ENCODE results near the gene IL4R.

IL4R gene

DNA sequence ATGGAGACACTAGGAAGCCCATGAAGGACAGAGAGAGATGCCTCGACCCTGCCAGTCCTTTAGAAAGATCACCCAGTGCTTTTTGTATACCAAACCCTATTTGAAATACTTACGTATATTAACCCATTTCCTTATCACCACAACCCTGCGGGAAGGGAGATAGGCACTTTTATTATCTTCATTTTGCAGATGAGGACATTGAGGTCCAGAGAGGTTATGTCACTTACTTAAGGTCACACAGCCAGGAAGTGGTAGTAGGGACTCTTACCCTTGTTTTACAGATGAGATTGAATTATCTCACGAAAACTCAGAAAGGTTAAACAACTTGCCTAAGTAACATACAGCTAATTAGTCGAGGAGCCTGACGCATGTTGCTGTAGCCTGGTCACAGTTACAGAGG, 38.2 kb downstream of the IL4R start:
- peaks cover 37% of the 10 kb centered on the region for H3K4me1 Mint-ChIP-seq (ENCODE audit: low read depth)
- H3K4me3 Mint-ChIP-seq: no peak overlapping the region
- peak overlapping the region; percentile 40 for H3K27ac Mint-ChIP-seq
- peaks cover 100% of the 10 kb centered on the region for H3K36me3 Mint-ChIP-seq (ENCODE audit: low read depth)
- no peaks in the 10 kb centered on the region for H3K9me3 Mint-ChIP-seq
- intact Hi-C loops (cut with micrococcal nuclease): loop anchor here (5.0 kb wide), 1 partner anchor 115 kb away; no protein-coding TSS in a partner anchor
- no peaks in the 10 kb centered on the region for H3K27me3 Mint-ChIP-seq

DNA sequence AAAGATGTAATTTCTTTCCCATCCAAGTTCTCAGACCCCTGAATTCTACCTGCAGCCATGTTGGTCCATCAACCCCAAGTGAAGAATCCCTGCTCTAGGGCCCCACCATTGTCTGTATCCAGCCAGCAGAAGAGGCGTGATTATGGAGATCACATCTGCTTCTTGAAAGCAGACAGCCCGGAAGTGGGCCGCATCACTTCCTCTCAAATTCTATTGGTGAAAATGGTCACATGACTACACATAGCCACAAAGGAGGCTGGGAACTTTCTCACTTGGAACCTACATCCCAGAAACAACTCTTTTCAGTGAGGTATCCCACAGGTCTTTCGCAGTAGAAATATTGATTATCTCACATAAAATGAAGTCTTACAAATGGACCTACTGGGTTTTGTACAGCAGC, 40.1 kb downstream of the IL4R start:
- Mint-ChIP-seq H3K9me3 (peaks cover 4% of the 10 kb centered on the region), H3K36me3 (ENCODE audit: low read depth) (peaks cover 100% of the 10 kb centered on the region), H3K4me1 (ENCODE audit: low read depth) (peaks cover 19% of the 10 kb centered on the region), H3K27ac (no peak overlapping the region), H3K27me3 (no peaks in the 10 kb centered on the region), H3K4me3 (no peak overlapping the region)
- intact Hi-C loops (cut with micrococcal nuclease): loop anchor here (5.0 kb wide), 1 partner anchor 117 kb away; no protein-coding TSS in a partner anchor

DNA sequence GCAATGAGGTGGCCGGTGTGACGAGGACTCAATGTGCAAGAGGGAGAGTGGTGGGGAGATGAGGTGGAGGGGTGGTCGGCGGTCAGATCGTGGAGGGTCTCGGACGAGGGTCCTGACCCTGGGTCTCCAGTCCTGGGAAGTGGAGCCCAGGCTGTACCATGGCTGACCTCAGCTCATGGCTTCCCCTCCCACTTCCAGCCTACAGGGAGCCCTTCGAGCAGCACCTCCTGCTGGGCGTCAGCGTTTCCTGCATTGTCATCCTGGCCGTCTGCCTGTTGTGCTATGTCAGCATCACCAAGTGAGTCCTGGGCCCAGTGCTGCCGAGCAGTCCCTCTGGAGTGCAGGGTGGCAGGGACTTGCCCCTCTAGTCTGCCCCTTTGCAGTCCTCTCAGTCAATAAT, 41.8 kb downstream of the IL4R start:
- H3K4me1 Mint-ChIP-seq (ENCODE audit: low read depth): peaks cover 13% of the 10 kb centered on the region
- intact Hi-C loops (cut with micrococcal nuclease): no loop called here
- peaks cover 100% of the 10 kb centered on the region for H3K36me3 Mint-ChIP-seq (ENCODE audit: low read depth)
- peaks cover 8% of the 10 kb centered on the region for H3K9me3 Mint-ChIP-seq
- peak overlapping the region; percentile 22 for H3K27ac Mint-ChIP-seq
- H3K4me3 Mint-ChIP-seq: no peak overlapping the region
- no peaks in the 10 kb centered on the region for H3K27me3 Mint-ChIP-seq

DNA sequence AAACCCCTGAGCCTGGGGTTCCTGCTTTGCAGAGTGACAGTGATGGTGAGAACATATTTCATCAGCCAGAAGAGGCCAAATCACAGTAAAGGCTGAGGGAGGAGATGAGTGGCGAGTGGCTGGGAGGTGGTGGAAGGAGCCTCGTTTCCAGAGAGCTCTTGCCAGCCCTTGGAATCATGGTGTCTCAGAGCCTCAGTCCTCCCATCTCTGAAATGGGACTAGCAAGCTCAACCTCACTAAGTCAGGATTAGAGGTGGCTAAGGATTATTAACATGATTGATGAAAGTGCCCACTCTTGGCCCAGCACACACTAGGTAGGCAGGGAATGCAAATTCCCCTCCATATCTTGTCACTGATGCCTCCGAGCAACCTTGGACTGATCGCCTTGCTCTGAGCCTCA, 43.0 kb downstream of the IL4R start:
- peaks cover 8% of the 10 kb centered on the region for H3K9me3 Mint-ChIP-seq
- no peak overlapping the region for H3K27ac Mint-ChIP-seq
- H3K4me1 Mint-ChIP-seq (ENCODE audit: low read depth): peaks cover 13% of the 10 kb centered on the region
- no peaks in the 10 kb centered on the region for H3K27me3 Mint-ChIP-seq
- H3K36me3 Mint-ChIP-seq (ENCODE audit: low read depth): peaks cover 100% of the 10 kb centered on the region
- H3K4me3 Mint-ChIP-seq: no peak overlapping the region
- intact Hi-C loops (cut with micrococcal nuclease): no loop called here

DNA sequence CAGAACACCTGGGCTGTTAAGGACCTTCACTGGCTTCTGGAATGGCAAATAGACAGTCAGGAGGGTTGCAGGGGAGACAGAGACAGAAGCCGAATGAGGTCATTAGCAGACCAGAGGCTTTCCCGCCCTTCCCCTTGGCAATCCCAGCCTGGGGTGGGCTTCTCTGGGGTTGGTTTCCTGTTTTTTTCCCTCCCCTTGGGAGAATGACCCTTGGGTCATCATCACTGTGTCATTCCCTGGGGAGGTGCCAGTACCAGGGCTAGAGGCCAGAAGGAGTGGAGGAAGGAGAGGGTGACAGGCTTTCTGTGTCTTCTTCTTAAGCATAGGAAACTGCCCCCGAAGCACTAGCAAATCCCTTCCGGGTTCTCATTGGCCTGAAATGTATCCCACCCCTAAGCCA, 45.3 kb downstream of the IL4R start:
- H3K4me1 Mint-ChIP-seq (ENCODE audit: low read depth): peaks cover 23% of the 10 kb centered on the region
- no peaks in the 10 kb centered on the region for H3K27me3 Mint-ChIP-seq
- H3K27ac Mint-ChIP-seq: peak overlapping the region; percentile 24
- intact Hi-C loops (cut with micrococcal nuclease): no loop called here
- peaks cover 8% of the 10 kb centered on the region for H3K9me3 Mint-ChIP-seq
- peaks cover 100% of the 10 kb centered on the region for H3K36me3 Mint-ChIP-seq (ENCODE audit: low read depth)
- no peak overlapping the region for H3K4me3 Mint-ChIP-seq

DNA sequence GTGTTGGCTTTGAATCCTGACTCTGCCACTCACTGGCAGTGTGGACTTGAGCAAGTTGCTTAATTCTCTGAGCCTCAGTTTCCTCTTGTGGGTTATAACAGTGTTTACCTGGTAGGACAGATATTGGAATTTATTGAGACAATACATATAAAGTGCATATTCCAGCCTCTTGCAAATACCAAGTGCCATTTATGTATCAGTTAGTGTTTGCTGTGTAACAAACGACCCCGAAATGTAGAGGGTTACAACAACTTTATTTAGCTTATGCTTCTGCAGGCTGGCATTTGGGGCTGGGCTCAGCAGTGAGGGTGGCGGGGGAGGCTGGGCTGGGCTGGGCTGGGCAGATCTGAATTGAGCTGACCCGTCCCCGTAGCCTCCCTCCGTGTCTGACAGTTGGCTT, 45.8 kb downstream of the IL4R start:
- intact Hi-C loops (cut with micrococcal nuclease): no loop called here
- no peak overlapping the region for H3K4me3 Mint-ChIP-seq
- peaks cover 27% of the 10 kb centered on the region for H3K4me1 Mint-ChIP-seq (ENCODE audit: low read depth)
- H3K27me3 Mint-ChIP-seq: no peaks in the 10 kb centered on the region
- peaks cover 8% of the 10 kb centered on the region for H3K9me3 Mint-ChIP-seq
- H3K27ac Mint-ChIP-seq: no peak overlapping the region
- H3K36me3 Mint-ChIP-seq (ENCODE audit: low read depth): peaks cover 100% of the 10 kb centered on the region

DNA sequence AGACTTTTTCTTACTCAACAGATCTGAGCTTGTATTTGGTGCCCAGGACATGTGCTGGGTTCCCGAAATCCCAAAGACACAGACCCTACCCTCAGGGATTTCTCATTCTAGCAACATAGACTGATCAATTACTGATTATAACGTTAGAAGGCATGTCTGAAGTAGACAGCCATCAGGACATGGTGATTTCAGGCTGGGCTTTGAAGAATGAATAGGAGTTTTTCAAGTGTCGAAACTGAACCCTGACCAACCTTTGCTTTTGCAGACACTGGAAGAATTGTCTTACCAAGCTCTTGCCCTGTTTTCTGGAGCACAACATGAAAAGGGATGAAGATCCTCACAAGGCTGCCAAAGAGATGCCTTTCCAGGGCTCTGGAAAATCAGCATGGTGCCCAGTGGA, 48.2 kb downstream of the IL4R start:
- peaks cover 21% of the 10 kb centered on the region for H3K4me1 Mint-ChIP-seq (ENCODE audit: low read depth)
- peaks cover 8% of the 10 kb centered on the region for H3K9me3 Mint-ChIP-seq
- no peaks in the 10 kb centered on the region for H3K27me3 Mint-ChIP-seq
- intact Hi-C loops (cut with micrococcal nuclease): no loop called here
- H3K4me3 Mint-ChIP-seq: no peak overlapping the region
- peaks cover 79% of the 10 kb centered on the region for H3K36me3 Mint-ChIP-seq (ENCODE audit: low read depth)
- no peak overlapping the region for H3K27ac Mint-ChIP-seq

DNA sequence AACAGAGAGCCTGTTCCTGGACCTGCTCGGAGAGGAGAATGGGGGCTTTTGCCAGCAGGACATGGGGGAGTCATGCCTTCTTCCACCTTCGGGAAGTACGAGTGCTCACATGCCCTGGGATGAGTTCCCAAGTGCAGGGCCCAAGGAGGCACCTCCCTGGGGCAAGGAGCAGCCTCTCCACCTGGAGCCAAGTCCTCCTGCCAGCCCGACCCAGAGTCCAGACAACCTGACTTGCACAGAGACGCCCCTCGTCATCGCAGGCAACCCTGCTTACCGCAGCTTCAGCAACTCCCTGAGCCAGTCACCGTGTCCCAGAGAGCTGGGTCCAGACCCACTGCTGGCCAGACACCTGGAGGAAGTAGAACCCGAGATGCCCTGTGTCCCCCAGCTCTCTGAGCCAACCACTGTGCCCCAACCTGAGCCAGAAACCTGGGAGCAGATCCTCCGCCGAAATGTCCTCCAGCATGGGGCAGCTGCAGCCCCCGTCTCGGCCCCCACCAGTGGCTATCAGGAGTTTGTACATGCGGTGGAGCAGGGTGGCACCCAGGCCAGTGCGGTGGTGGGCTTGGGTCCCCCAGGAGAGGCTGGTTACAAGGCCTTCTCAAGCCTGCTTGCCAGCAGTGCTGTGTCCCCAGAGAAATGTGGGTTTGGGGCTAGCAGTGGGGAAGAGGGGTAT, 48.9 kb downstream of the IL4R start:
- H3K36me3 Mint-ChIP-seq (ENCODE audit: low read depth): peaks cover 72% of the 10 kb centered on the region
- intact Hi-C loops (cut with micrococcal nuclease): no loop called here

DNA sequence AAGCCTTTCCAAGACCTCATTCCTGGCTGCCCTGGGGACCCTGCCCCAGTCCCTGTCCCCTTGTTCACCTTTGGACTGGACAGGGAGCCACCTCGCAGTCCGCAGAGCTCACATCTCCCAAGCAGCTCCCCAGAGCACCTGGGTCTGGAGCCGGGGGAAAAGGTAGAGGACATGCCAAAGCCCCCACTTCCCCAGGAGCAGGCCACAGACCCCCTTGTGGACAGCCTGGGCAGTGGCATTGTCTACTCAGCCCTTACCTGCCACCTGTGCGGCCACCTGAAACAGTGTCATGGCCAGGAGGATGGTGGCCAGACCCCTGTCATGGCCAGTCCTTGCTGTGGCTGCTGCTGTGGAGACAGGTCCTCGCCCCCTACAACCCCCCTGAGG, 49.5 kb downstream of the IL4R start:
- Mint-ChIP-seq H3K27me3 (no peaks in the 10 kb centered on the region), H3K4me1 (ENCODE audit: low read depth) (peaks cover 34% of the 10 kb centered on the region), H3K27ac (no peak overlapping the region), H3K4me3 (no peak overlapping the region), H3K36me3 (ENCODE audit: low read depth) (peaks cover 67% of the 10 kb centered on the region), H3K9me3 (peaks cover 8% of the 10 kb centered on the region)
- intact Hi-C loops (cut with micrococcal nuclease): no loop called here

More for the DNA sequence above, 48.9 kb downstream of the IL4R start:
- H3K27me3 Mint-ChIP-seq: no peaks in the 10 kb centered on the region
- H3K4me3 Mint-ChIP-seq: no peak overlapping the region
- H3K9me3 Mint-ChIP-seq: peaks cover 8% of the 10 kb centered on the region
- no peak overlapping the region for H3K27ac Mint-ChIP-seq
- peaks cover 28% of the 10 kb centered on the region for H3K4me1 Mint-ChIP-seq (ENCODE audit: low read depth)

DNA sequence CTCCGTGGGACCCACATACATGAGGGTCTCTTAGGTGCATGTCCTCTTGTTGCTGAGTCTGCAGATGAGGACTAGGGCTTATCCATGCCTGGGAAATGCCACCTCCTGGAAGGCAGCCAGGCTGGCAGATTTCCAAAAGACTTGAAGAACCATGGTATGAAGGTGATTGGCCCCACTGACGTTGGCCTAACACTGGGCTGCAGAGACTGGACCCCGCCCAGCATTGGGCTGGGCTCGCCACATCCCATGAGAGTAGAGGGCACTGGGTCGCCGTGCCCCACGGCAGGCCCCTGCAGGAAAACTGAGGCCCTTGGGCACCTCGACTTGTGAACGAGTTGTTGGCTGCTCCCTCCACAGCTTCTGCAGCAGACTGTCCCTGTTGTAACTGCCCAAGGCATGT, 50.0 kb downstream of the IL4R start:
- peaks cover 5% of the 10 kb centered on the region for H3K9me3 Mint-ChIP-seq
- intact Hi-C loops (cut with micrococcal nuclease): no loop called here
- H3K36me3 Mint-ChIP-seq (ENCODE audit: low read depth): peaks cover 61% of the 10 kb centered on the region
- H3K27ac Mint-ChIP-seq: no peak overlapping the region
- no peaks in the 10 kb centered on the region for H3K27me3 Mint-ChIP-seq
- H3K4me1 Mint-ChIP-seq (ENCODE audit: low read depth): peaks cover 36% of the 10 kb centered on the region
- H3K4me3 Mint-ChIP-seq: no peak overlapping the region

DNA sequence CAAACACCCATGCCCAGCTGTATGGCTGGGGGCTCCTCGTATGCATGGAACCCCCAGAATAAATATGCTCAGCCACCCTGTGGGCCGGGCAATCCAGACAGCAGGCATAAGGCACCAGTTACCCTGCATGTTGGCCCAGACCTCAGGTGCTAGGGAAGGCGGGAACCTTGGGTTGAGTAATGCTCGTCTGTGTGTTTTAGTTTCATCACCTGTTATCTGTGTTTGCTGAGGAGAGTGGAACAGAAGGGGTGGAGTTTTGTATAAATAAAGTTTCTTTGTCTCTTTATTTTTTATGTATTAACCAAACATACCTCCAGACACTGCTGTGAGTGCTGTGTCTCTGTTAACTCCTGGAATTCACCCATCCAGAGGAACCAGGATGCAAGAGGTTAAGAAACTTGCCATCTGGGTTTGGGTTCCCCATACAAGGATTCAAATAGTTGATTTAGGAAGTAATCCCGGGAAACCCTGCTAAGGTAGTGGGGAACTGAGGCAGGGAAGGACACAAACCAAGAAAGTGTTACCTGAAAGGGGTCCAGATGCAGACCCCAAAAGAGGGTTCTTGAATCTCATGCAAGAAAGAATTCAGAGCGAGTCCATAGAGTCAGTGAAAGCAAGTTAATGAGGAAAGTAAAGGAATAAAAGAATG, 50.8 kb downstream of the IL4R start:
- Mint-ChIP-seq H3K27me3 (no peaks in the 10 kb centered on the region), H3K9me3 (peaks cover under 1% of the 10 kb centered on the region), H3K36me3 (ENCODE audit: low read depth) (peaks cover 53% of the 10 kb centered on the region), H3K27ac (no peak overlapping the region), H3K4me3 (no peak overlapping the region), H3K4me1 (ENCODE audit: low read depth) (peaks cover 38% of the 10 kb centered on the region)
- intact Hi-C loops (cut with micrococcal nuclease): loop anchor here (5.0 kb wide), 1 partner anchor 207 kb away; no protein-coding TSS in a partner anchor

DNA sequence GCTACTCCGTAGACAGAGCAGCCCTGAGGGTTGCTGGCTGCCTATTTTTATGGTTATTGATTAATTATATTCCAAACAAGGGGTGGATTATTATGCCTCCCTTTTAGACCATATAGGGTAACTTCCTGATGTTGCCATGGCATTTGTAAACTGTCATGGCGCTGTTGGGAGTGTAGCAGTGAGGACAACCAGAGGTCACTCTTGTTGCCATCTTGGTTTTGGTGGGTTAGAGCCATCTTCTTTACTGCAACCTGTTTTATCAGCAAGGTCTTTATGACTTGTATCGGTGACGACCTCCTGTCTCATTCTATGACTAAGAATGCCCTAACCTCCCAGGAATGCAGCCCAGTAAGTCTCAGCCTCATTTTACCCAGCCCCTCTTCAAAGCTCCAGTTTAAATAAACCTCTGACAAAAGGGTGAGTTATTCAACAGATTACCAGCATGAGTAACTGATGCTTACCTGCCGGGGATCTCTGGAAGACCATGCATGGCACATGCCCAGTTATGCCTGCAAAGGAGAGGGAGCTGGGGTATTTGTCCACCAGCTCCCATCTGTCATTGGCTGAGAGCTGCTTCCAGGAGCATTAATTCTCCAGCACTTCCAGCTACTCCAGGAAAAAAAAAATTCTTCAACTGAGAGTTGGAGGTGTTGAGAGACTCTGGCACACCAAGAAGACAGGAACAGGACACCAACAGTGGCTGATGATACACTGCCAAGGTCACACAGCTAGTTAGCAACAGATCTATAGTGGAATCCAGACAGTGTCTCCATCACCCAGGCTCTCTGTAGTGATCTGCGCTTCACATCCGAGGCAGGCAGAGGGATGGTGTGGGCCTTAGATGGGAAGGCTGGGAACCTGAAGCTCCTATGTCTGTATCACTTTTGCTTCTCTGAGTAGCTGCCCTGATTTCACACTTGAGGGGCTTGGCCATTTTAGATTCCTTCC, 51.6 kb downstream of the IL4R start:
- Mint-ChIP-seq H3K36me3 (ENCODE audit: low read depth) (peaks cover 51% of the 10 kb centered on the region), H3K4me1 (ENCODE audit: low read depth) (peaks cover 46% of the 10 kb centered on the region), H3K9me3 (peaks cover 8% of the 10 kb centered on the region), H3K4me3 (no peak overlapping the region), H3K27me3 (no peaks in the 10 kb centered on the region), H3K27ac (peak overlapping the region; percentile 15)
- intact Hi-C loops (cut with micrococcal nuclease): loop anchor here (5.0 kb wide), 1 partner anchor 208 kb away; no protein-coding TSS in a partner anchor

DNA sequence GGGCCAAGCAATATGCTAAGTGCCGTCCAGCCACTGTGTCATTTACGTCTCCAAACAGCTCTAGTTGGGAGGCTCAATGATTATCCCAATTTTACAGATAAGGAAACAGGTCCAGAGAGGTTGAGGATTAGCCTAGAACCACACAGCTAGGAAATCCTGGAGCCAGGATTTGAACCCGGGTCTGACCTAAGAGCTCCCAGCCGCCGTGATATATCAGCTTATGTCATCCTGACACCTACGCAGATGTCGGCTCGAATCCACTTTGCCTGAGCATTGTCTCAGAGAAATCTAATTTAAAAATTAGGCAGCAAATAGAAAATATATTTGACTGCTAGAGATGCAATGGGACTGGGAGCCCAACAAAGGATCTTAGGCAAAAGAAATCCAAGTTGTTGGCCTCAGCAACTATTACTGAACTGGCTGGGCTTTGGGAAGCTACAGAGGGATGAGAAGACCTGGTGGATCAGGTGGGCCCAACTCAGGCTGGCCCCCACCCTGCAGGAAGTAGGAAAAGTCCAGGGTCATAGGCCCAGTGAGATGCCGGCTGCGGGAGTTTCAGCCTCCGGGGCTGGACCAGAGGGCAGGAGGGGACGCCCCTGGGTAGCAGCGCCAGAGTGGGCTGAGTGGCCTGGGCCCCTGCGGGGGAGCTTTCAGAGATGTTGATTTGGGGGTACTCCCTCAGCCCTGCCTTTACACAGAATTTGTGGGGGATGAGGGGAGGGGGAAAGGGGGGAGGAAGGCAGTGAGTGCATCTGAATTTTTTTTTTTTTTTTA, 53.1 kb downstream of the IL4R start:
- Mint-ChIP-seq H3K4me3 (no peak overlapping the region), H3K36me3 (ENCODE audit: low read depth) (peaks cover 39% of the 10 kb centered on the region), H3K27me3 (no peaks in the 10 kb centered on the region), H3K27ac (peak overlapping the region; percentile 82), H3K4me1 (ENCODE audit: low read depth) (peaks cover 53% of the 10 kb centered on the region), H3K9me3 (peaks cover 13% of the 10 kb centered on the region)
- intact Hi-C loops (cut with micrococcal nuclease): loop anchor here (5.0 kb wide), 1 partner anchor 210 kb away; no protein-coding TSS in a partner anchor

All from dendritic cell treated with granulocyte-macrophage colony-stimulating factor and Interleukin-4, amounts not matched to agents 40 ng/mL and 50 ng/mL, for 4 days (primary cell).